Measurements from ENCODE around the gene ARPC5. TPM values are rescaled to one million over a fixed set of nuclear protein-coding genes. Genes with fewer than 3 reads are reported as not detected.

ARPC5 gene
- total RNA-seq, 4 donors from 2014 or later: 22.7 to 123 (median 74.1) TPM

GRCh38 chr1:183646776-183647175 lies 11.2 kb upstream of the ARPC5 start:
- no peak overlapping the region for H3K27ac ChIP-seq
- no peaks in the 10 kb centered on the region for H3K27me3 ChIP-seq
- in situ Hi-C loops (cut with MboI; ENCODE audit: low pct_ligation_motif_present in 1 of 4, low pct_unique_long_range_greater_than_20kb in 1 of 4, low sequenced_read_pairs in 3 of 4) (loop anchor here in 1 of 4 donors (25.0 kb wide), 1 partner anchor 184 kb away; the partner anchor contains the start of gene SMG7), intact Hi-C loops (cut with DNase I; ENCODE audit: low total_unique reads) (no loop called here)
- H3K4me1 ChIP-seq: peaks cover 0 to 2% (median under 1%) of the 10 kb centered on the region in 4 donors
- H3K4me3 ChIP-seq: no peak overlapping the region
- TF ChIP-seq CTCF (IDR thresholded peaks at IDR 0.05): no peak
- no peak for TF ChIP-seq POLR2A (IDR thresholded peaks at IDR 0.05)
- no peak for TF ChIP-seq POLR2AphosphoS5 (IDR thresholded peaks at IDR 0.05)
- no peak for TF ChIP-seq EP300 (IDR thresholded peaks at IDR 0.05; ENCODE audit: low read depth)
- H3K36me3 ChIP-seq: no peaks in the 10 kb centered on the region
- H3K9me3 ChIP-seq: no peaks in the 10 kb centered on the region
- no peak for DNase-seq

- 63 to 81% methylated on average over 3 to 5 of the region's 5 CpGs for WGBS, 2 donors (ENCODE audit: low coverage in 1 of 2)
- no peak for TF ChIP-seq POLR2AphosphoS5 (IDR thresholded peaks at IDR 0.05)
- no peak for TF ChIP-seq POLR2A (IDR thresholded peaks at IDR 0.05)
- TF ChIP-seq EP300 (IDR thresholded peaks at IDR 0.05; ENCODE audit: low read depth): no peak
- no peak for TF ChIP-seq CTCF (IDR thresholded peaks at IDR 0.05)
- Histone ChIP-seq H3K27ac (no peak overlapping the region), H3K4me3 (no peak overlapping the region), H3K4me1 (no peaks in the 10 kb centered on the region), H3K9me3 (no peaks in the 10 kb centered on the region), H3K27me3 (no peaks in the 10 kb centered on the region), H3K36me3 (no peaks in the 10 kb centered on the region)
- in situ Hi-C loops (cut with MboI; ENCODE audit: low pct_ligation_motif_present in 1 of 4, low pct_unique_long_range_greater_than_20kb in 1 of 4, low sequenced_read_pairs in 3 of 4): loop anchor here in 1 of 4 donors (25.0 kb wide), 1 partner anchor 183 kb away; the partner anchor contains the start of gene SMG7
- DNase-seq: no peak
- intact Hi-C loops (cut with DNase I; ENCODE audit: low total_unique reads): no loop called here
Measured at GRCh38 chr1:183645531-183645930, 9.9 kb upstream of the ARPC5 start.

- Histone ChIP-seq H3K36me3 (no peaks in the 10 kb centered on the region), H3K9me3 (no peaks in the 10 kb centered on the region), H3K27me3 (no peaks in the 10 kb centered on the region), H3K4me1 (no peaks in the 10 kb centered on the region), H3K4me3 (no peak overlapping the region), H3K27ac (no peak overlapping the region)
- no peak for TF ChIP-seq EP300 (IDR thresholded peaks at IDR 0.05; ENCODE audit: low read depth)
- TF ChIP-seq CTCF (IDR thresholded peaks at IDR 0.05): no peak
- TF ChIP-seq POLR2AphosphoS5 (IDR thresholded peaks at IDR 0.05): no peak
- TF ChIP-seq POLR2A (IDR thresholded peaks at IDR 0.05): no peak
- 78 to 86% methylated on average over 3 of the region's 3 CpGs for WGBS, 2 donors (ENCODE audit: low coverage in 1 of 2)
- no peak for DNase-seq
- in situ Hi-C loops (cut with MboI; ENCODE audit: low pct_ligation_motif_present in 1 of 4, low pct_unique_long_range_greater_than_20kb in 1 of 4, low sequenced_read_pairs in 3 of 4): loop anchor here in 1 of 4 donors (25.0 kb wide), 1 partner anchor 180 kb away; the partner anchor contains the start of gene SMG7
- intact Hi-C loops (cut with DNase I; ENCODE audit: low total_unique reads): no loop called here
Measured at GRCh38 chr1:183642166-183642565, 6.6 kb upstream of the ARPC5 start.

GRCh38 chr1:183640193-183640592 lies 4.6 kb upstream of the ARPC5 start:
- no peak overlapping the region for H3K27ac ChIP-seq
- H3K4me1 ChIP-seq: peaks cover 0 to 10% (median 5%) of the 10 kb centered on the region in 4 donors
- no peak overlapping the region for H3K4me3 ChIP-seq
- H3K36me3 ChIP-seq: no peaks in the 10 kb centered on the region
- no peaks in the 10 kb centered on the region for H3K27me3 ChIP-seq
- in situ Hi-C loops (cut with MboI; ENCODE audit: low pct_ligation_motif_present in 1 of 4, low pct_unique_long_range_greater_than_20kb in 1 of 4, low sequenced_read_pairs in 3 of 4): loop anchor here in 1 of 4 donors (25.0 kb wide), 1 partner anchor 178 kb away; the partner anchor contains the start of gene SMG7
- no peaks in the 10 kb centered on the region for H3K9me3 ChIP-seq
- no peak for DNase-seq
- intact Hi-C loops (cut with DNase I; ENCODE audit: low total_unique reads): no loop called here
- WGBS, 2 donors (ENCODE audit: low coverage in 1 of 2): 64 to 80% methylated on average over 1 of the region's 1 CpG
- no peak for TF ChIP-seq POLR2AphosphoS5 (IDR thresholded peaks at IDR 0.05)
- no peak for TF ChIP-seq CTCF (IDR thresholded peaks at IDR 0.05)
- TF ChIP-seq POLR2A (IDR thresholded peaks at IDR 0.05): no peak
- TF ChIP-seq EP300 (IDR thresholded peaks at IDR 0.05; ENCODE audit: low read depth): no peak

Data from transverse colon (tissue), 4 donors.